Esophagus squamous epithelium (tissue), 4 donors: ENCODE measurements around the gene HS3ST3B1.

Experiments
- CTCF ChIP-seq, 6 experiments: fragments of 450-650 bp in 4 of 6; fragments of 200-600 bp in 2 of 6; sonication (generic) in 2 of 6; IDR thresholded peaks; one replicate each; pipeline ENCODE4 v1.5.1; 2016 to 2019; ENCODE audit warnings: antibody characterized with exemption in 6 of 6, mild to moderate bottlenecking in 4 of 6, moderate library complexity in 4 of 6
- POLR2A ChIP-seq, 4 donors: fragments of 450-650 bp; IDR thresholded peaks; one replicate each; pipeline ENCODE4 v1.6.1; 2017; ENCODE audit warnings: antibody characterized with exemption in 4 of 4, mild to moderate bottlenecking in 4 of 4, moderate library complexity in 3 of 4

GRCh38 chr17:14373614-14374259 is 72.9 kb downstream of the HS3ST3B1 start:
- TF ChIP-seq POLR2A (IDR thresholded peaks at IDR 0.05) (no peak), CTCF (IDR thresholded peaks at IDR 0.05) (no peak)
